Mesothelial cell of epicardium (in vitro differentiated cells): ENCODE data around the gene MAP1LC3B. TPM values are rescaled to one million over a fixed set of nuclear protein-coding genes. Genes with fewer than 3 reads are reported as not detected.

Experiments
- DNase-seq, 2 experiments: peaks; one replicate each; pipeline ENCODE4 v3.0.0; 2021; ENCODE audit warnings: low spot score in 2 of 2; ENCODE audit not compliant: unreplicated experiment in 2 of 2
- H3K27ac Mint-ChIP-seq: 2 replicates; pipeline ENCODE4 v1.8.0; 2021; ENCODE audit warnings: mixed read lengths
- H3K27me3 Mint-ChIP-seq: 2 replicates; pipeline ENCODE4 v1.8.0; 2021; ENCODE audit warnings: low read depth, mixed read lengths
- H3K36me3 Mint-ChIP-seq: 2 replicates; pipeline ENCODE4 v1.8.0; 2021; ENCODE audit warnings: mixed read lengths
- H3K4me1 Mint-ChIP-seq: 2 replicates; pipeline ENCODE4 v1.8.0; 2021; ENCODE audit warnings: mixed read lengths
- H3K4me3 Mint-ChIP-seq: 2 replicates; pipeline ENCODE4 v1.8.0; 2021; ENCODE audit warnings: mild to moderate bottlenecking, moderate library complexity, mixed read lengths
- H3K9me3 Mint-ChIP-seq: 2 replicates; pipeline ENCODE4 v1.8.0; 2021; ENCODE audit warnings: mixed read lengths
- CTCF ChIP-seq: fragments of 200-600 bp; sonication (generic); IDR thresholded peaks from one replicate; pipeline ENCODE4 v1.5.0; 2021; ENCODE audit warnings: antibody characterized with exemption; ENCODE audit not compliant: unreplicated experiment
- total RNA-seq: library from RNA; stranded (reverse); gene quantifications from 3 replicates; pipeline ENCODE4 v1.2.1, GENCODE V29; 2021

Gene MAP1LC3B
- total RNA-seq, 1 donor from 2014 or later = 41.6 TPM

DNA sequence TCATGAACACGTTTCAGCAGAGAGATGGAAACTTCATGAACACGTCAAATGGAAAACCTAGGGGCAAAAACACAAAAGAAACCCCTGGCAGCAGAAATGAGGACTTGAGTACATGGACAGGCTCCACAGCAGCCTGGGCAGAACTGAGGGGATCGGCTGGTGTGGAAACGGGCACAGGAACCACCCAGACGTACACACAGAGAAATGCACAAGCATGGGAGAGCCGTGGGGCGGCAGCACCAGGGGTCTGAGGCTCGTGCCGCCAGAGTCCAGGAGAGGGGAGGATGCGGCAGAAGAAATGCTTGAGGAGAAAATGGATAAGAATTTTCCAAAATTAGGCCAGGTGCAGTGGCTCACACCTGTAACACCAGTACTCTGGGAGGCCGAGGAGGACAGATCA is 30.0 kb downstream of the MAP1LC3B start:
- H3K27me3 Mint-ChIP-seq = no peaks in the 10 kb centered on the region
- no peak for TF ChIP-seq CTCF
- no peak overlapping the region for H3K27ac Mint-ChIP-seq
- H3K9me3 Mint-ChIP-seq = peaks cover 4% of the 10 kb centered on the region
- H3K4me1 Mint-ChIP-seq = peaks cover 5% of the 10 kb centered on the region
- H3K4me3 Mint-ChIP-seq = no peak overlapping the region
- DNase-seq = no peak
- H3K36me3 Mint-ChIP-seq = peaks cover 31% of the 10 kb centered on the region

GRCh38 chr16:87423429-87423828 is 31.3 kb downstream of the MAP1LC3B start:
- Mint-ChIP-seq H3K4me1 (peaks cover 5% of the 10 kb centered on the region), H3K27me3 (no peaks in the 10 kb centered on the region), H3K27ac (no peak overlapping the region), H3K36me3 (peaks cover 31% of the 10 kb centered on the region), H3K4me3 (no peak overlapping the region), H3K9me3 (peaks cover 4% of the 10 kb centered on the region)
- TF ChIP-seq CTCF = no peak
- no peak for DNase-seq

- Mint-ChIP-seq H3K36me3 (peaks cover 31% of the 10 kb centered on the region), H3K4me1 (peaks cover 5% of the 10 kb centered on the region), H3K27ac (no peak overlapping the region), H3K4me3 (no peak overlapping the region), H3K9me3 (peaks cover 4% of the 10 kb centered on the region), H3K27me3 (no peaks in the 10 kb centered on the region)
- DNase-seq = no peak
- TF ChIP-seq CTCF = no peak
Measured at GRCh38 chr16:87424266-87424665, 32.1 kb downstream of the MAP1LC3B start.

- H3K27me3 Mint-ChIP-seq = no peaks in the 10 kb centered on the region
- peaks cover 4% of the 10 kb centered on the region for H3K9me3 Mint-ChIP-seq
- no peak for DNase-seq
- peaks cover 26% of the 10 kb centered on the region for H3K36me3 Mint-ChIP-seq
- TF ChIP-seq CTCF = no peak
- no peak overlapping the region for H3K27ac Mint-ChIP-seq
- no peak overlapping the region for H3K4me3 Mint-ChIP-seq
- H3K4me1 Mint-ChIP-seq = peaks cover 5% of the 10 kb centered on the region
Measured at GRCh38 chr16:87425941-87426340, 33.8 kb downstream of the MAP1LC3B start.

- peaks cover 4% of the 10 kb centered on the region for H3K9me3 Mint-ChIP-seq
- peaks cover 5% of the 10 kb centered on the region for H3K4me1 Mint-ChIP-seq
- peaks cover 21% of the 10 kb centered on the region for H3K36me3 Mint-ChIP-seq
- DNase-seq = no peak
- no peak overlapping the region for H3K4me3 Mint-ChIP-seq
- no peaks in the 10 kb centered on the region for H3K27me3 Mint-ChIP-seq
- no peak overlapping the region for H3K27ac Mint-ChIP-seq
- no peak for TF ChIP-seq CTCF
Measured at GRCh38 chr16:87426423-87427215, 34.5 kb downstream of the MAP1LC3B start.

GRCh38 chr16:87431926-87432325 is 39.8 kb downstream of the MAP1LC3B start:
- no peaks in the 10 kb centered on the region for H3K9me3 Mint-ChIP-seq
- H3K27me3 Mint-ChIP-seq = no peaks in the 10 kb centered on the region
- H3K4me3 Mint-ChIP-seq = no peak overlapping the region
- DNase-seq = no peak
- TF ChIP-seq CTCF = no peak
- peaks cover 1% of the 10 kb centered on the region for H3K36me3 Mint-ChIP-seq
- peaks cover 5% of the 10 kb centered on the region for H3K4me1 Mint-ChIP-seq
- H3K27ac Mint-ChIP-seq = no peak overlapping the region
